Neural progenitor cell (in vitro differentiated cells): ENCODE results near the gene SMCHD1.

Source experiments
- EZH2 ChIP-seq: fragments of 200-600 bp; sonication (generic); IDR thresholded peaks from 2 replicates; pipeline ENCODE4 v1.6.1; 2017; ENCODE audit warnings: antibody characterized with exemption, mild to moderate bottlenecking, moderate library complexity
- TF ChIP-seq, protein P1 (sequence below): fragments of 200-600 bp; sonication (generic); IDR thresholded peaks from 2 replicates; pipeline ENCODE4 v1.5.1; 2017; ENCODE audit warnings: antibody characterized with exemption, mild to moderate bottlenecking

DNA sequence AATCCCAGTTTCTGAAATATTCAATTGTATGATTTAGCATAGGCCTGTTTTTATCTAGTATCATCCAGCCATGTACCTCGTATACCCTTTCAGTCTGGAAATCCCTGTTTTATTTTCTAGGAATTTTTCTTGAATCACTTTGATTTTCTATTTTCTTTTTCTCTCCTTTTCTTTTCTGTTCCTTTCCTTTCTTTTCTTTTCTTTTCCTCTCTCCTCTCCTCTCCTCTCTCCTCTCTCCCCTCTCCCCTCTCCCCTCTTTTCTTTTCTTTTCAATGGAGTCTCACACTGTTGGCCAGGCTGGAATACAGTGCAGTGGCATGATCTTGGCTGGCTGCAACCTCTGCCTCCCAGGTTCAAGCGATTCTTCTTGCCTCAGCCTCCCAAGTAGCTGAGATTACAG, 63.5 kb downstream of the SMCHD1 start:
- TF ChIP-seq EZH2: no peak
- TF ChIP-seq, protein P1, sequence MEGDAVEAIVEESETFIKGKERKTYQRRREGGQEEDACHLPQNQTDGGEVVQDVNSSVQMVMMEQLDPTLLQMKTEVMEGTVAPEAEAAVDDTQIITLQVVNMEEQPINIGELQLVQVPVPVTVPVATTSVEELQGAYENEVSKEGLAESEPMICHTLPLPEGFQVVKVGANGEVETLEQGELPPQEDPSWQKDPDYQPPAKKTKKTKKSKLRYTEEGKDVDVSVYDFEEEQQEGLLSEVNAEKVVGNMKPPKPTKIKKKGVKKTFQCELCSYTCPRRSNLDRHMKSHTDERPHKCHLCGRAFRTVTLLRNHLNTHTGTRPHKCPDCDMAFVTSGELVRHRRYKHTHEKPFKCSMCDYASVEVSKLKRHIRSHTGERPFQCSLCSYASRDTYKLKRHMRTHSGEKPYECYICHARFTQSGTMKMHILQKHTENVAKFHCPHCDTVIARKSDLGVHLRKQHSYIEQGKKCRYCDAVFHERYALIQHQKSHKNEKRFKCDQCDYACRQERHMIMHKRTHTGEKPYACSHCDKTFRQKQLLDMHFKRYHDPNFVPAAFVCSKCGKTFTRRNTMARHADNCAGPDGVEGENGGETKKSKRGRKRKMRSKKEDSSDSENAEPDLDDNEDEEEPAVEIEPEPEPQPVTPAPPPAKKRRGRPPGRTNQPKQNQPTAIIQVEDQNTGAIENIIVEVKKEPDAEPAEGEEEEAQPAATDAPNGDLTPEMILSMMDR: no peak
